ENCODE data around the gene MMADHC.

Gene MMADHC

GRCh38 chr2:149587220-149587949 is at the start of gene MMADHC:
Gene MMADHC (minus strand): TSS chr2:149587775. CDS start chr2:149587097, 678 bp downstream.
- no peak for TF ChIP-seq CTCF (IDR thresholded peaks at IDR 0.05)

- TF ChIP-seq CTCF (IDR thresholded peaks at IDR 0.05) = no peak
Observed at GRCh38 chr2:149634103-149634502, 46.5 kb upstream of the MMADHC start.

GRCh38 chr2:149630445-149630844 is 42.9 kb upstream of the MMADHC start:
- TF ChIP-seq CTCF (IDR thresholded peaks at IDR 0.05) = no peak

- TF ChIP-seq CTCF (IDR thresholded peaks at IDR 0.05) = no peak
Observed at GRCh38 chr2:149629026-149629425, 41.5 kb upstream of the MMADHC start.

GRCh38 chr2:149627111-149627801 is 39.7 kb upstream of the MMADHC start:
- TF ChIP-seq CTCF (IDR thresholded peaks at IDR 0.05) = no peak

GRCh38 chr2:149625671-149626070 is 38.1 kb upstream of the MMADHC start:
- TF ChIP-seq CTCF (IDR thresholded peaks at IDR 0.05) = no peak

- TF ChIP-seq CTCF (IDR thresholded peaks at IDR 0.05) = no peak
Observed at GRCh38 chr2:149625271-149625670, 37.7 kb upstream of the MMADHC start.
